SH-SY5Y (cell line): ENCODE results near the gene DLG5.

Experiments used
- GATA2 ChIP-seq: IDR thresholded peaks from 2 replicates; pipeline ENCODE4 v1.6.1; 2011; ENCODE audit warnings: mild to moderate bottlenecking, low read depth, low read length
- GATA3 ChIP-seq: IDR thresholded peaks from 2 replicates; pipeline ENCODE4 v1.6.1; 2011; ENCODE audit warnings: low read depth, mild to moderate bottlenecking, low read length, moderate library complexity

- TF ChIP-seq GATA3, result no peak
- no peak for TF ChIP-seq GATA2
Observed at GRCh38 chr10:77927402-77928246, 1.1 kb upstream of the DLG5 start.
